BLaER1 treated with 17β-estradiol and CSF1 and Interleukin-3, amounts not matched to agents 10 nM and 100 nM (cell line): ENCODE data around the gene PDZD4.

ENCODE experiments used
- H3K27ac ChIP-seq, 11 experiments: shearing (Covaris generic); formaldehyde crosslinking; 2 replicates each; pipeline ENCODE4 v1.8.1; 2022
- H3K27me3 ChIP-seq, 11 experiments: shearing (Covaris generic); formaldehyde crosslinking; 2 replicates each; pipeline ENCODE4 v1.8.1; 2022
- H3K36me3 ChIP-seq, 11 experiments: shearing (Covaris generic); formaldehyde crosslinking; 2 replicates each; pipeline ENCODE4 v1.8.1; 2022
- H3K4me1 ChIP-seq, 10 experiments: shearing (Covaris generic); formaldehyde crosslinking; 2 replicates each; pipeline ENCODE4 v1.8.1; 2022
- H3K4me2 ChIP-seq, 11 experiments: shearing (Covaris generic); formaldehyde crosslinking; 2 replicates each; pipeline ENCODE4 v1.8.1; 2022
- H3K4me3 ChIP-seq, 10 experiments: shearing (Covaris generic); formaldehyde crosslinking; 2 replicates each; pipeline ENCODE4 v1.8.1; 2022
- H3K9ac ChIP-seq, 11 experiments: shearing (Covaris generic); formaldehyde crosslinking; 2 replicates each; pipeline ENCODE4 v1.8.1; 2022
- H3K9me3 ChIP-seq, 11 experiments: shearing (Covaris generic); formaldehyde crosslinking; replicated peaks in 1 of 11; 2 replicates each; pipeline ENCODE4 v1.8.1; 2022
- H4K20me1 ChIP-seq, 11 experiments: shearing (Covaris generic); formaldehyde crosslinking; 2 replicates each; pipeline ENCODE4 v1.8.1; 2022
- Cebpa-rat ChIP-seq, 11 experiments: shearing (Covaris generic); IDR thresholded peaks; 2 replicates each; pipeline ENCODE4 v1.8.1; 2022

The PDZD4 gene

DNA sequence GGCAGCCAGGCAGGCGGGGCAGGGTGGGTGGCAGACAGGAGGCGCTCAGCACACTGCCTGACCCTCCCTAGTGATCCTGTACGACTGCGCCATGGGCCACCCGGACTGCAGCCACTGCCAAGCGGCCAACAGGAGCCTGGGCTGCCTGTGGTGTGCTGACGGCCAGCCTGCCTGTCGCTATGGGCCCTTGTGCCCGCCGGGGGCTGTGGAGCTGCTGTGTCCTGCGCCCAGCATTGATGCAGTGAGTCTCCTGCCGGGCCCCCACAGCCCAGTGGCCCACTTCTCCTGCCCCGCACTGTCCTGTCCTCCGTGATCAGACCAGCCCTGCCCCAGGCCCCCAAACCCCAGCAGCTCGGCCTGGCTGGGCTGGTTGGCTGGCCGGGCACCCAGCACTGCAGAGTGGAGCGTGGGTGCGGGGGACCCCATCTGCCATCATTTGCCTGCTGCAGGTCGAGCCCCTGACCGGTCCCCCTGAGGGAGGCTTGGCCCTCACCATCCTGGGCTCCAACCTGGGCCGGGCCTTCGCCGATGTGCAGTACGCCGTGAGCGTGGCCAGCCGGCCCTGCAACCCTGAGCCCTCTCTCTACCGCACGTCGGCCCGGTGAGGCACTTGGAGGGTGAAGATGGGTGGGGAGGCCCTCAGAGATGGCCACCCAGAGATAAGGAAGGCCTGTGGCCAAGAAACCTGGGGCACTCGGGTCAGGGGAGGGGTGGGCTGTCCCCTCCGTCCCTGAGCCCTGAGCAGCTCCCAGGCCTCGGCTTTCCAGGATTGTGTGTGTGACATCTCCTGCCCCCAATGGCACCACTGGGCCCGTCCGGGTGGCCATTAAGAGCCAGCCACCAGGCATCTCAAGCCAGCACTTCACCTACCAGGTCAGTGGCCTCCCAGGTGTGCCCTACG lies 58.7 kb downstream of the PDZD4 start:
- Histone ChIP-seq H3K9ac (no peak overlapping the region), H3K36me3 (no peaks in the 10 kb centered on the region), H3K9me3 (peaks cover 0 to 42% (median 27%) of the 10 kb centered on the region in 11 experiments; a peak in 13 of 22 replicates), H3K4me1 (peaks cover 28 to 39% (median 36%) of the 10 kb centered on the region in 10 experiments), H3K4me2 (0 out of 22 replicates have a peak overlapping the region, but pooled peaks of 2 of the 11 experiments have one; percentile 8 to 30), H3K27ac (no peak overlapping the region), H3K4me3 (no peak overlapping the region), H4K20me1 (peaks cover 0 to 53% (median 0%) of the 10 kb centered on the region in 11 experiments; a peak in 8 of 22 replicates), H3K27me3 (peaks cover 0 to 25% (median 5%) of the 10 kb centered on the region in 11 experiments; a peak in 5 of 22 replicates)
- TF ChIP-seq Cebpa-rat (IDR thresholded peaks at IDR 0.05), result no peak

DNA sequence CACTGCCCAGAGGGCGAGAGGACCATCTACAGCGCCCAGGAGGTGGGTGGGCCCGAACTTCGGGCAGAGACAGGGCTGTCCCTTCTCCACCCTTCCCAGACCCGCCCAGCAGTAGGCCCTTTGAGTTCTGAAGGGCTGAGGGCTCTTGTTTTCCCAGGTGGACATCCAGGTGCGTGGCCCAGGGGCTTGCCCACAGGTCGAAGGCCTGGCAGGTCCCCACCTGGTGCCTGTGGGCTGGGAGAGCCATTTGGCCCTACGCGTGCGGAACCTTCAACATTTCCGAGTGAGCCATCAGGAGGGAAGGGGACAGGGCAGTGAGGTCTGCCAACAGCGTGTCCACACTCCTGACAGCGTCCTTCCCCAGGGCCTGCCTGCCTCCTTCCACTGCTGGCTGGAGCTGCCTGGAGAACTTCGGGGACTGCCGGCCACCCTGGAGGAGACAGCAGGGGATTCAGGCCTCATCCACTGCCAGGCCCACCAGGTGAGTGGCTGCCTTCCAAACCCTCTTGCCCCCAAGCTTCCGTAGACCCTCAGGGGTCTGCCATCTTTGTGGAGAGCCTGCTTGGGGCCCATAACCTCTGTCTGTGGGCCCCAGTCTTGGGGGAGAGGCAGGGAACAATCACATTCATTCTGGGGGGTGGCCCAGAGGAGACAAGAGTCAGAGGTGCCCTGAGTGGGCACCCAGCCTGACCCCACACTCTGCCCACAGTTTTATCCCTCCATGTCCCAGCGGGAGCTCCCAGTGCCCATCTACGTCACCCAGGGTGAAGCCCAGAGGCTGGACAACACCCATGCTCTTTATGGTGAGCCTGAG lies 59.5 kb downstream of the PDZD4 start:
- TF ChIP-seq Cebpa-rat (IDR thresholded peaks at IDR 0.05), result no peak

DNA sequence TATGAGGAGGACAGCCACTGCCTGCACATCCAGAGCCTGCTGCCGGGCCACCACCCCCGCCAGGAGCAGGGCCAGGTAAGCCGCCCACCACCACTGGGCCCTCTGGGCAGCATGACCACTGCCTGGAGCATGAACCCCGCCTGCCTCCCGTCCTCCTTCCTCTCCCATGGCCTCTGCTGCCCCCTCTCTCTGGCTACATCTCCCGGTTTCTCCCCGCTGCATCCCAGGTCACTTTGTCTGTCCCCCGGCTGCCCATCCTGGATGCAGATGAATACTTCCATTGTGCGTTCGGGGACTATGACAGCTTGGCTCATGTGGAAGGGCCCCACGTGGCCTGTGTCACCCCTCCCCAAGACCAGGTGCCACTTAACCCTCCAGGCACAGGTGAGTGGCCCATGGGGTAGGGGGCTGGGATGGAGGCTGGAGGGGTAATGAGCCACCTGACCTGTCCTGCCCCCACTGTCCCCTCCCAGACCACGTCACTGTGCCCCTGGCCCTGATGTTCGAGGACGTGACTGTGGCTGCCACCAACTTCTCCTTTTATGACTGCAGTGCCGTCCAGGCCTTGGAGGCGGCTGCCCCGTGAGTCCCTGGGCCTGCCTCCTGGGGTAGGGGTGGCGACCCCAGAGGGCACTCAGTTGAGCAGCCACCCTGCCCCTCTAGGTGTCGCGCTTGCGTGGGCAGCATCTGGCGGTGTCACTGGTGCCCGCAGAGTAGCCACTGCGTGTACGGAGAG lies 60.3 kb downstream of the PDZD4 start:
- H3K27me3 ChIP-seq, result peaks cover 0 to 41% (median 5%) of the 10 kb centered on the region in 11 experiments; a peak in 9 of 22 replicates
- H3K9me3 ChIP-seq, result peaks cover 0 to 33% (median 22%) of the 10 kb centered on the region in 11 experiments; a peak in 13 of 22 replicates
- TF ChIP-seq Cebpa-rat (IDR thresholded peaks at IDR 0.05), result no peak

More for the DNA sequence above, 59.5 kb downstream of the PDZD4 start:
- Histone ChIP-seq H4K20me1 (peaks cover 0 to 59% (median 0%) of the 10 kb centered on the region in 11 experiments; a peak in 8 of 22 replicates), H3K4me1 (peaks cover 35 to 46% (median 43%) of the 10 kb centered on the region in 10 experiments), H3K27me3 (peaks cover 0 to 33% (median 5%) of the 10 kb centered on the region in 11 experiments; a peak in 6 of 22 replicates), H3K9me3 (peaks cover 0 to 41% (median 26%) of the 10 kb centered on the region in 11 experiments; a peak in 13 of 22 replicates), H3K27ac (no peak overlapping the region), H3K36me3 (no peaks in the 10 kb centered on the region), H3K9ac (no peak overlapping the region), H3K4me3 (no peak overlapping the region), H3K4me2 (no peak overlapping the region)

DNA sequence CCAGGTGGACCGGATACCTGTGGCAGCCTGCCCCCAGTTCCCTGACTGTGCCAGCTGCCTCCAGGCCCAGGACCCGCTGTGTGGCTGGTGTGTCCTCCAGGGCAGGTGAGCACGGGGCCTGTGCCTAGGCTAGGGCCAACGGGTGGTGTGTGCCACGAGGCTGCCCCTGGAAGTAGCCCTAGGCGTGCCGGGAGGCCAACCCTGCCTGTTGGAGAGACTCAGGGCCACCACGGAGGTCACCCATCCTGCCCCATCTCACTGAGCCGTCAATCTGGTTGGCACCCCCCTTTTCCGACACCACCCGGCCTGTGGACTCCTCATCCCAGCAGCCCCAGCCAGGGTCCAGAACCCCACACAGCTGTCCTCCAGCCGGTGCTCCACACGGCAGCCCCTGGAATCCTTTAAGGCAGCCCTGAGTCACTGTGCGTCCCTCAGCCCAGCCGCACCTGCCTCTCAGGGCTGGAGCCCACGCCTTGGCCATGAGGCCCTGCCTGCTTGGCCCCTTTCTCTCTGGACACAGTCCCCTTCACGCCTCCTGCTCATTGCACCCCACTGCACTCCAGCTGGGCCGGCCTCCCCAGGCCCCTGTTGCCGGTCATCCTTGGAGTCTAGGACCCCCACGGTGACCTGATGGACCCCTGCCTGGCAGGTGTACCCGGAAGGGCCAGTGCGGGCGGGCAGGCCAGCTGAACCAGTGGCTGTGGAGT lies 61.0 kb downstream of the PDZD4 start:
- H3K27ac ChIP-seq, result 0 out of 22 replicates have a peak overlapping the region, but pooled peaks of 3 of the 11 experiments have one; percentile 35 to 58 (median 56)
- TF ChIP-seq Cebpa-rat (IDR thresholded peaks at IDR 0.05), result no peak
- peaks cover 0 to 48% (median 7%) of the 10 kb centered on the region in 11 experiments; a peak in 11 of 22 replicates for H3K27me3 ChIP-seq
- no peak overlapping the region for H3K4me3 ChIP-seq
- peaks cover 0 to 70% (median 4%) of the 10 kb centered on the region in 11 experiments; a peak in 10 of 22 replicates for H4K20me1 ChIP-seq
- no peaks in the 10 kb centered on the region for H3K36me3 ChIP-seq
- H3K9ac ChIP-seq, result no peak overlapping the region
- peak overlapping the region; percentile 52 to 84 (median 74); a peak in 17 of 22 replicates for H3K4me2 ChIP-seq
- peaks cover 0 to 26% (median 14%) of the 10 kb centered on the region in 11 experiments; a peak in 11 of 22 replicates for H3K9me3 ChIP-seq
- peaks cover 50 to 60% (median 58%) of the 10 kb centered on the region in 10 experiments for H3K4me1 ChIP-seq

More for the DNA sequence above, 60.3 kb downstream of the PDZD4 start:
- Histone ChIP-seq H4K20me1 (peaks cover 0 to 67% (median 0%) of the 10 kb centered on the region in 11 experiments; a peak in 9 of 22 replicates), H3K9ac (no peak overlapping the region), H3K4me3 (no peak overlapping the region), H3K27ac (no peak overlapping the region), H3K36me3 (no peaks in the 10 kb centered on the region), H3K4me1 (peaks cover 43 to 53% (median 51%) of the 10 kb centered on the region in 10 experiments), H3K4me2 (no peak overlapping the region; a peak in 2 of 22 replicates)

DNA sequence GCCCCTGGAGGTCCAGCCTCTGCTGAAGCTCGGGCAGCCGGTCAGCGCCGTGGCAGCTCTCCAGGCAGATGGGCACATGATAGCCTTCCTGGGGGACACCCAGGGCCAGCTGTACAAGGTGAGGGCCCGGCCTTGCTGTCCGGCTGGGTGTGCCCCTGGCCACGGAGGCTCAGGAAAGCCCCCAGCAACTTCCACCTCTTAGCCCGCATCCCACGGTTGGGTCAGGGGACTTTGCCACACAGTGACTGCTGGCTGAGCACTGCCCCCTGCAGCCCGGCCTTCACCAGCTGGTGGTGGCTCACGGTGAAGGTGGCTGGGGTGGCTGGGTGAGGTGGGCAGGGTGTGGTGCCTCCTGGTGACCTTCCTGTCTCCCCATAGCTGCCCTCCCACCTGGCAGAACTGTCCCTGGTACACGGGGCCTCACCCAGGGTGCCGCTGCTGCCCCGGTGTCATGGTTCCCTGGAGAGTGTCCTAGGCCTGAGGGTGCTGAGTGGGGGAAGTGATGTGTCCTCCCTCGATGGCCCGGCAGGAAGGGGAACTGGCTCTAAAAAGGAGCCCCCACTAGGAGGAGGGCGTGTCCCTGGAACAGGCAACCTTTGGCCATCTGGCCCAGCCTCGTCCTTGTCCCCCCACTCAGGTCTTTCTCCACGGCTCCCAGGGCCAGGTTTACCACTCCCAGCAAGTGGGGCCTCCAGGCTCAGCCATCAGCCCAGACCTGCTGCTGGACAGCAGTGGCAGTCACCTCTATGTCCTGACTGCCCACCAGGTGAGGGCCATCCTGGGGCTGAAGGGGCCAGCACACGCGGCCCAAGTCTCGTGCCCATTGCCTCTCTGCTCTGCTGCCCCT lies 61.8 kb downstream of the PDZD4 start:
- H3K27ac ChIP-seq, result peak overlapping the region in 9 of 11 experiments; percentile 19 to 59 (median 56); a peak in 17 of 22 replicates
- peak overlapping the region in 9 of 11 experiments; percentile 5 to 57 (median 42); a peak in 9 of 22 replicates for H3K9ac ChIP-seq
- TF ChIP-seq Cebpa-rat (IDR thresholded peaks at IDR 0.05), result no peak
- H3K4me3 ChIP-seq, result peak overlapping the region in 1 of 10 experiments; percentile 52; a peak in 3 of 20 replicates
- peaks cover 0 to 70% (median 10%) of the 10 kb centered on the region in 11 experiments; a peak in 10 of 22 replicates for H4K20me1 ChIP-seq
- H3K36me3 ChIP-seq, result no peaks in the 10 kb centered on the region
- peaks cover 0 to 52% (median 10%) of the 10 kb centered on the region in 11 experiments; a peak in 14 of 22 replicates for H3K27me3 ChIP-seq
- H3K4me2 ChIP-seq, result peak overlapping the region; percentile 52 to 84 (median 74)
- H3K4me1 ChIP-seq, result peaks cover 57 to 68% (median 64%) of the 10 kb centered on the region in 10 experiments
- H3K9me3 ChIP-seq, result peaks cover 0 to 18% (median 7%) of the 10 kb centered on the region in 11 experiments; a peak in 9 of 22 replicates

DNA sequence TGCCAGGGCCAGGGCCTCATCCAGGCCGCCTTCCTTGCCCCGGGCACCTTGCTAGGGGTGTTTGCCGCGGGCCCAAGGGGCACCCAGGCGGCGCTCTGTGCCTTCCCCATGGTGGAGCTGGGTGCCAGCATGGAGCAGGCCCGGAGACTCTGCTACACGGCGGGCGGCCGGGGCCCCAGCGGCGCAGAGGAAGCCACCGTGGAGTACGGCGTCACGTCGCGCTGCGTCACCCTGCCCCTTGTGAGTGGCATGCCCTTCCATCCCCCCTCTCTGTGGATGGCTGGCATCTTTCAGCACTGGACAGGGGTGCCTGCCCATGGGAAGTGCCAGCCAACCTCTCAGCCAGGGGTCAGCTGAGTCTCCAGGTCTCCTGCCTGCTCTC lies 62.7 kb downstream of the PDZD4 start:
- Histone ChIP-seq H3K9ac (peak overlapping the region in 8 of 11 experiments; percentile 5 to 57 (median 44); a peak in 4 of 22 replicates), H3K4me2 (peak overlapping the region; percentile 52 to 84 (median 74)), H3K27me3 (peaks cover 6 to 61% (median 18%) of the 10 kb centered on the region in 11 experiments; a peak in 19 of 22 replicates), H4K20me1 (peaks cover 0 to 70% (median 18%) of the 10 kb centered on the region in 11 experiments; a peak in 11 of 22 replicates), H3K4me1 (peaks cover 57 to 69% (median 65%) of the 10 kb centered on the region in 10 experiments), H3K27ac (peak overlapping the region in 8 of 11 experiments; percentile 19 to 59 (median 57); a peak in 14 of 22 replicates), H3K9me3 (peaks cover 0 to 9% (median 0%) of the 10 kb centered on the region in 11 experiments; a peak in 6 of 22 replicates), H3K4me3 (no peak overlapping the region; a peak in 1 of 20 replicates), H3K36me3 (no peaks in the 10 kb centered on the region)
- TF ChIP-seq Cebpa-rat (IDR thresholded peaks at IDR 0.05), result no peak
